Ovary (tissue), 9 donors: Measurements from ENCODE around the gene NLN. TPM values are rescaled to one million over a fixed set of nuclear protein-coding genes. Genes with fewer than 3 reads are reported as not detected.

Source experiments
- DNase-seq, 5 donors: peaks; one replicate each; pipeline ENCODE4 v3.0.0-alpha.2; 2019 to 2020
- H3K27ac ChIP-seq, 2 donors: fragments of 200-600 bp; one replicate each; pipeline versions ENCODE4 v1.5.1 to v1.8.0; 2019 to 2022
- H3K27me3 ChIP-seq: fragments of 200-600 bp; one replicate; pipeline ENCODE4 v1.8.0; 2022
- H3K36me3 ChIP-seq: fragments of 200-600 bp; sonication (generic); one replicate; pipeline ENCODE4 v1.5.1; 2019
- H3K4me1 ChIP-seq: one replicate; pipeline ENCODE4 v1.8.1; 2013; ENCODE audit warnings: mild to moderate bottlenecking, moderate library complexity; ENCODE audit not compliant: insufficient read depth
- H3K4me3 ChIP-seq: fragments of 200-600 bp; sonication (generic); one replicate; pipeline ENCODE4 v1.5.1; 2017
- H3K9me3 ChIP-seq, 2 donors: fragments of 200-600 bp in 1 of 2; sonication (generic) in 1 of 2; one replicate each; pipeline versions ENCODE4 v1.5.1 to v1.8.1; 2013 to 2019; ENCODE audit warnings: mild to moderate bottlenecking in 1 of 2, moderate library complexity in 1 of 2
- CTCF ChIP-seq, 3 donors: fragments of 450-650 bp in 2 of 3; fragments of 200-600 bp in 1 of 3; IDR thresholded peaks; one replicate each; pipeline versions ENCODE4 v1.5.1 to v1.8.0; 2016 to 2022; ENCODE audit warnings: antibody characterized with exemption in 3 of 3, mild to moderate bottlenecking in 1 of 3
- EP300 ChIP-seq: sonication (generic); formaldehyde crosslinking; IDR thresholded peaks from one replicate; pipeline ENCODE4 v1.6.1; 2017; ENCODE audit warnings: antibody characterized with exemption
- POLR2A ChIP-seq: fragments of 450-650 bp; IDR thresholded peaks from one replicate; pipeline ENCODE4 v1.6.1; 2017; ENCODE audit warnings: antibody characterized with exemption, mild to moderate bottlenecking, moderate library complexity
- WGBS, 3 donors: extraction: QIAGEN DNeasy Blood & Tissue Kit in 1 of 3; methylation state at CpG; one replicate each; pipeline versions ENCODE4 v1.1.5 to v1.1.7; 2013 to 2017; 5-methylcytosine and 5-hydroxymethylcytosine counted together
- intact Hi-C, 4 donors: fragments of 100-400 bp; cut with DNase I; formaldehyde crosslinking; loops; one replicate each; pipeline versions ENCODE4 v1.11.0 to v1.15.1; 2022 to 2023
- polyA plus RNA-seq, 2 donors: library from polyadenylated mRNA; stranded (reverse); fragments of 200-250 nt in 1 of 2; fragments of 350-450 nt in 1 of 2; fragmentation: Illumina TruSeq in 1 of 2; extraction: RNeasy Lipid Tissue Mini Kit (QIAGEN cat#74804) in 1 of 2; gene quantifications; one replicate each; pipeline ENCODE4 v1.2.3, GENCODE V29; 2013 to 2014
- total RNA-seq, 7 donors: library from RNA; depleted of rRNA in 2 of 7; stranded (reverse); fragments of >200 nt in 2 of 7; fragmentation: NEBNext Ultra II Directional in 3 of 7; extraction: Animal tissue kit (Norgen Biotek cat#: 25700) in 3 of 7; gene quantifications; one replicate each; pipeline versions ENCODE4 v1.1.0 to v1.2.4, GENCODE V29; 2016 to 2023
- donor health status: DM: no; HTN: no; CAD: no; lungs with moderate emphysema.
- donor health status: DM: no; HTN: no; CAD: no.
- donor health status: Bipolar disorder and iron deficiency.
- donor health status: DM: yes; HTN: yes; CAD: no.
- donor health status: DM: no; HTN: no; CAD: no.
- donor health status: DM: yes; HTN: yes; CAD: no.

Gene NLN
- total and polyA plus RNA-seq, 9 donors: 2.3 to 16.3 (median 8.2) TPM

GRCh38 chr5:65863747-65864146 lies 141.7 kb downstream of the NLN start:
- no peak overlapping the region for H3K4me3 ChIP-seq
- no peak overlapping the region for H3K27ac ChIP-seq
- intact Hi-C loops: no loop called here
- TF ChIP-seq CTCF (IDR thresholded peaks at IDR 0.05): no peak
- no peak for TF ChIP-seq EP300
- TF ChIP-seq POLR2A: no peak
- H3K4me1 ChIP-seq: no peaks in the 10 kb centered on the region
- WGBS, 3 donors: 91 to 95% (median 93%) methylated on average over 2 of the region's 2 CpGs
- no peaks in the 10 kb centered on the region for H3K9me3 ChIP-seq
- no peak for DNase-seq
- H3K27me3 ChIP-seq: no peaks in the 10 kb centered on the region
- H3K36me3 ChIP-seq: no peaks in the 10 kb centered on the region

GRCh38 chr5:65866837-65867521 lies 145.0 kb downstream of the NLN start:
- WGBS, 3 donors: 61 to 70% (median 61%) methylated on average over 6 of the region's 6 CpGs
- Histone ChIP-seq H3K4me1 (no peaks in the 10 kb centered on the region), H3K9me3 (no peaks in the 10 kb centered on the region), H3K27ac (no peak overlapping the region), H3K36me3 (no peaks in the 10 kb centered on the region), H3K27me3 (no peaks in the 10 kb centered on the region), H3K4me3 (no peak overlapping the region)
- DNase-seq: no peak
- intact Hi-C loops: no loop called here
- TF ChIP-seq EP300 (no peak), CTCF (IDR thresholded peaks at IDR 0.05) (no peak), POLR2A (no peak)

- intact Hi-C loops: no loop called here
- TF ChIP-seq POLR2A: no peak
- no peak for TF ChIP-seq CTCF (IDR thresholded peaks at IDR 0.05)
- TF ChIP-seq EP300: no peak
- WGBS, 3 donors: 49 to 70% (median 67%) methylated on average over 11 of the region's 11 CpGs
- H3K36me3 ChIP-seq: no peaks in the 10 kb centered on the region
- no peak for DNase-seq
- no peaks in the 10 kb centered on the region for H3K27me3 ChIP-seq
- no peaks in the 10 kb centered on the region for H3K4me1 ChIP-seq
- H3K4me3 ChIP-seq: no peak overlapping the region
- no peaks in the 10 kb centered on the region for H3K9me3 ChIP-seq
- H3K27ac ChIP-seq: no peak overlapping the region
Measured at GRCh38 chr5:65867542-65868195, 145.7 kb downstream of the NLN start.

- TF ChIP-seq EP300 (no peak), CTCF (IDR thresholded peaks at IDR 0.05) (no peak), POLR2A (no peak)
- no peak for DNase-seq
- H3K4me3 ChIP-seq: no peak overlapping the region
- intact Hi-C loops: no loop called here
- H3K36me3 ChIP-seq: no peaks in the 10 kb centered on the region
- WGBS, 3 donors: 73 to 86% (median 79%) methylated on average over 3 of the region's 3 CpGs
- no peaks in the 10 kb centered on the region for H3K27me3 ChIP-seq
- H3K4me1 ChIP-seq: no peaks in the 10 kb centered on the region
- no peaks in the 10 kb centered on the region for H3K9me3 ChIP-seq
- no peak overlapping the region for H3K27ac ChIP-seq
Measured at GRCh38 chr5:65868509-65868908, 146.5 kb downstream of the NLN start.
